SKM-1 (cell line): ENCODE data around the gene STX17.

Source experiments
- DNase-seq: peaks from one replicate; lab custom pipeline; 2025; ENCODE audit not compliant: unreplicated experiment; lab: John Stamatoyannopoulos, UW

STX17 gene

GRCh38 chr9:99905833-99906402, 536 bp upstream of the STX17 start:
- DNase-seq = no peak

GRCh38 chr9:99907208-99907532, 716 bp downstream of the STX17 start:
- DNase-seq = no peak

GRCh38 chr9:99911600-99911999, 5.1 kb downstream of the STX17 start:
- DNase-seq = no peak

- no peak for DNase-seq
Observed at GRCh38 chr9:99916650-99917049, 10.2 kb downstream of the STX17 start.

GRCh38 chr9:99918134-99918533, 11.7 kb downstream of the STX17 start:
- no peak for DNase-seq

- DNase-seq = no peak
Observed at GRCh38 chr9:99919930-99920329, 13.5 kb downstream of the STX17 start.

- no peak for DNase-seq
Observed at GRCh38 chr9:99921875-99922710, 15.6 kb downstream of the STX17 start.

- DNase-seq = no peak
Observed at GRCh38 chr9:99922711-99923030, 16.2 kb downstream of the STX17 start.

GRCh38 chr9:99925541-99925940, 19.1 kb downstream of the STX17 start:
- DNase-seq = no peak

GRCh38 chr9:99929652-99930051, 23.2 kb downstream of the STX17 start:
- DNase-seq = no peak

- DNase-seq = no peak
Observed at GRCh38 chr9:99931155-99931840, 24.8 kb downstream of the STX17 start.

- no peak for DNase-seq
Observed at GRCh38 chr9:99936947-99937587, 30.6 kb downstream of the STX17 start.

GRCh38 chr9:99947395-99947794, 40.9 kb downstream of the STX17 start:
- no peak for DNase-seq

- no peak for DNase-seq
Observed at GRCh38 chr9:99948482-99948881, 42.0 kb downstream of the STX17 start.

GRCh38 chr9:99948896-99949295, 42.4 kb downstream of the STX17 start:
- DNase-seq = no peak

- DNase-seq = no peak
Observed at GRCh38 chr9:99953861-99954507, 47.5 kb downstream of the STX17 start.

- DNase-seq = no peak
Observed at GRCh38 chr9:99954819-99955218, 48.4 kb downstream of the STX17 start.

GRCh38 chr9:99955606-99956005, 49.2 kb downstream of the STX17 start:
- DNase-seq = no peak

- no peak for DNase-seq
Observed at GRCh38 chr9:99962680-99963261, 56.3 kb downstream of the STX17 start.

- no peak for DNase-seq
Observed at GRCh38 chr9:99964336-99964735, 57.9 kb downstream of the STX17 start.

- no peak for DNase-seq
Observed at GRCh38 chr9:99966001-99966400, 59.5 kb downstream of the STX17 start.
